GM19035 (cell line): ENCODE results near the gene GDI1.

ENCODE experiments used
- ATAC-seq: cut with Tn5 transposase; IDR thresholded peaks from one replicate; pipeline ENCODE4 v1.9.1; 2021; ENCODE audit not compliant: unreplicated experiment

The GDI1 gene

GRCh38 chrX:154478728-154479622 lies 42.0 kb downstream of the GDI1 start, which contains the start of gene LAGE3:
Gene LAGE3, minus strand, starts transcription at chrX:154479281. Its CDS starts 366 bp downstream, at chrX:154478915.
- ATAC-seq = peak; percentile 81

GRCh38 chrX:154481195-154481594 lies 44.2 kb downstream of the GDI1 start:
- ATAC-seq = no peak

GRCh38 chrX:154481911-154482601 lies 45.1 kb downstream of the GDI1 start:
- no peak for ATAC-seq

- ATAC-seq = no peak
Measured at GRCh38 chrX:154482786-154483185, 45.8 kb downstream of the GDI1 start.

GRCh38 chrX:154483325-154483724 lies 46.4 kb downstream of the GDI1 start:
- no peak for ATAC-seq

- no peak for ATAC-seq
Measured at GRCh38 chrX:154484255-154485149, 47.5 kb downstream of the GDI1 start.

- ATAC-seq = no peak
Measured at GRCh38 chrX:154485150-154486051, 48.4 kb downstream of the GDI1 start.

GRCh38 chrX:154486052-154486395 lies 49.1 kb downstream of the GDI1 start:
- ATAC-seq = no peak

GRCh38 chrX:154486396-154487207 lies 49.6 kb downstream of the GDI1 start, which contains the start of gene UBL4A:
Gene UBL4A, minus strand, starts transcription at chrX:154486615. Its CDS starts 31 bp downstream, at chrX:154486584.
- ATAC-seq = no peak

- no peak for ATAC-seq
Measured at GRCh38 chrX:154487518-154488290, 50.8 kb downstream of the GDI1 start.

- no peak for ATAC-seq
Measured at GRCh38 chrX:154488336-154489075, 51.6 kb downstream of the GDI1 start.

- ATAC-seq = no peak
Measured at GRCh38 chrX:154489182-154489581, 52.2 kb downstream of the GDI1 start.

GRCh38 chrX:154490021-154490413 lies 53.1 kb downstream of the GDI1 start:
- ATAC-seq = peak; percentile 30

GRCh38 chrX:154490414-154491083 lies 53.6 kb downstream of the GDI1 start, which contains the start of gene SLC10A3:
Gene SLC10A3, minus strand, starts transcription at chrX:154490629. Its CDS starts 1,689 bp downstream, at chrX:154488940.
- ATAC-seq = peak; percentile 76
